ENCODE measurements around the gene ZNF606. TPM values are rescaled to one million over a fixed set of nuclear protein-coding genes. Genes with fewer than 3 reads are reported as not detected.

Gene ZNF606
- total RNA-seq, 2 experiments from 2014 or later: 1.3 to 3.2 TPM

DNA sequence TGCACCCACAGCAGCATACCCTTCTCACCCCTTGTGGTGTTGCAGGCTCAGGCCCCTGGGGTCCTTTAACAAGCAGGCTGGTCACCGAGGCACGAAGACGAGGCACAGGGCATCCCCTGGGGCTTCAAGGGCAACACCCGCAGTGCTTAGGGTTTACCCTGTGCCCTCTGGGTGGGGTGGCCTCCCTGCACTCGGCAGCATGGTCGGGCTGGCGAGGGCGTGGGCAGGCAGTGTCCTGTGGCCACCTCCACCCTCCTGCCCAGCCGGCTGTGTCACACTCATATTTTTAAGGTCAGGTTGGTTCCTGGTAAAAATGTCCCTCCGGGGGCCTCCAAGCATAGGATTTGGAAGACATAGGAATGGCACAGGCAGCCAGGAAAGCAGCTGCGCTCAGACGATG, 45.1 kb upstream of the ZNF606 start:
- Histone ChIP-seq H2AFZ (ENCODE audit: low read length) (no peak overlapping the region), H4K20me1 (ENCODE audit: insufficient read depth, low read length) (no peaks in the 10 kb centered on the region), H3K9me2 (ENCODE audit: insufficient read depth, low read length) (no peaks in the 10 kb centered on the region), H3K4me1 (ENCODE audit: insufficient read depth, low read length, poor library complexity, severe bottlenecking) (no peaks in the 10 kb centered on the region), H3K27ac (ENCODE audit: low read depth, low read length, poor library complexity, severe bottlenecking) (no peak overlapping the region), H3K79me2 (ENCODE audit: insufficient read depth, low read depth, low read length) (no peaks in the 10 kb centered on the region), H3K36me3 (ENCODE audit: insufficient read depth, low read length) (no peaks in the 10 kb centered on the region), H3K4me2 (ENCODE audit: low read length) (no peak overlapping the region), H3K4me3 (ENCODE audit: low read depth, low read length, poor library complexity, severe bottlenecking) (no peak overlapping the region), H3K9me3 (ENCODE audit: low read length) (no peaks in the 10 kb centered on the region)
- no peak for TF ChIP-seq EZH2phosphoT487 (IDR thresholded peaks at IDR 0.05; ENCODE audit: borderline replicate concordance, low read depth, low read length)
- TF ChIP-seq CTCF (conservative IDR thresholded peaks at IDR 0.05; ENCODE audit: low read length): no peak
- intact Hi-C loops (cut with micrococcal nuclease; ENCODE audit: unreplicated experiment): no loop called here
- no peak for DNase-seq (ENCODE audit: low spot score)
- POLR2A ChIA-PET: no interaction called here
- no TSS peak for BruUV-seq (replicated peaks)
- CTCF ChIA-PET (ENCODE audit: unreplicated experiment): no interaction called here

DNA sequence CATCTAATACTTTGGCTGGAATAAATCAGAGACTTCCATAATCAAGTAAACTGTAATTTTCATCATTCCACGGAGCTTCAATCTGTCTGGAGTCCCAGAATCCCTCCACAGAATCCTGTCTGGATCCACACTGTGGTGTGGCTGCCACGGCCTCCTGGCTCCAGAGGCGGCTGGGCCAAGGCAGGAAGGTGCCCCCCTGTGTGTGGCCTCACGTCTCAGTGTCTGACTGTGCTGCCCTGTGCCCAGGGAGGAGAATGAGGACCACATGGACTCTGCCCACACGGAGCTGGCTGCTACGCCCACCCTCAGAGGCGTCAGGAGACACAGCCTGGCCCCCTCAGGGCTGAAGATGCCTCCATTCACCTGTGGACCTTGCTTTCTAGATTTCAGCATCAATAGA, 44.2 kb upstream of the ZNF606 start:
- Histone ChIP-seq H2AFZ (ENCODE audit: low read length) (no peak overlapping the region), H4K20me1 (ENCODE audit: insufficient read depth, low read length) (no peaks in the 10 kb centered on the region), H3K4me3 (ENCODE audit: low read depth, low read length, poor library complexity, severe bottlenecking) (no peak overlapping the region), H3K9me3 (ENCODE audit: low read length) (no peaks in the 10 kb centered on the region), H3K79me2 (ENCODE audit: insufficient read depth, low read depth, low read length) (no peaks in the 10 kb centered on the region), H3K4me1 (ENCODE audit: insufficient read depth, low read length, poor library complexity, severe bottlenecking) (no peaks in the 10 kb centered on the region), H3K9me2 (ENCODE audit: insufficient read depth, low read length) (no peaks in the 10 kb centered on the region), H3K36me3 (ENCODE audit: insufficient read depth, low read length) (no peaks in the 10 kb centered on the region), H3K27ac (ENCODE audit: low read depth, low read length, poor library complexity, severe bottlenecking) (no peak overlapping the region), H3K4me2 (ENCODE audit: low read length) (no peak overlapping the region)
- no peak for DNase-seq (ENCODE audit: low spot score)
- CTCF ChIA-PET (ENCODE audit: unreplicated experiment): no interaction called here
- TF ChIP-seq CTCF (conservative IDR thresholded peaks at IDR 0.05; ENCODE audit: low read length) (no peak), EZH2phosphoT487 (IDR thresholded peaks at IDR 0.05; ENCODE audit: borderline replicate concordance, low read depth, low read length) (no peak)
- no TSS peak for BruUV-seq (replicated peaks)
- POLR2A ChIA-PET: no interaction called here
- intact Hi-C loops (cut with micrococcal nuclease; ENCODE audit: unreplicated experiment): no loop called here

DNA sequence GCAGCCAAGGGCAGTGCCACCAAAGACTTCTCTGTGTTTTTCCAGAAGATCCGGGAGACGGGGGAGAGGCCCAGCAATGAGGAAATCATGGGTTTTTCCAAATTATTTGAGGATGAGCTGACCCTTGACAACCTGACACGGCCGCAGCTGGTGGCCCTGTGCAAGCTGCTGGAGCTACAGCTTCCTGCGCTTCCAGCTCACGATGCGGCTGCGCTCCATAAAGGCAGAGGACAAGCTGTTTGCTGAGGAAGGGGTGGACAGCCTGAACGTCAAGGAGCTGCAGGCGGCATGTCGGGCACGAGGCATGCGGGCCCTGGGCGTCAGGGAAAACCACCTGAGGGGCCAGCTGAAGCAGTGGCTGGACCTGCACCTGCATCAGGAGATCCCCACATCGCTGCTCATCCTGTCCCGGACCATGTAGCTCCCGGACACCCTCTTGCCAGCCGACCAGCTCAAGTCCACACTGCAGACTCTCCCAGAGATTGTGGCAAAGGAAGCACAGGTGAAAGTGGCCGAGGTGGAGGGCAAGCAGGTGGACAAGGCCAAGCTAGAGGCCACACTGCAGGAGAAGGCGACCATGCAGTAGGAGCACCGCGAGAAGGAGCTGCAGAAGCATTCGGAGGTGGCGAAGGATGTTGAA, 42.9 kb upstream of the ZNF606 start:
- no peaks in the 10 kb centered on the region for H3K9me3 ChIP-seq (ENCODE audit: low read length)
- no peaks in the 10 kb centered on the region for H3K9me2 ChIP-seq (ENCODE audit: insufficient read depth, low read length)
- no peak overlapping the region for H3K27ac ChIP-seq (ENCODE audit: low read depth, low read length, poor library complexity, severe bottlenecking)
- ChIA-PET CTCF (ENCODE audit: unreplicated experiment) (no interaction called here), POLR2A (no interaction called here)
- H4K20me1 ChIP-seq (ENCODE audit: insufficient read depth, low read length): no peaks in the 10 kb centered on the region
- no peaks in the 10 kb centered on the region for H3K36me3 ChIP-seq (ENCODE audit: insufficient read depth, low read length)
- TF ChIP-seq CTCF (conservative IDR thresholded peaks at IDR 0.05; ENCODE audit: low read length) (no peak), EZH2phosphoT487 (IDR thresholded peaks at IDR 0.05; ENCODE audit: borderline replicate concordance, low read depth, low read length) (no peak)
- H3K4me3 ChIP-seq (ENCODE audit: low read depth, low read length, poor library complexity, severe bottlenecking): no peak overlapping the region
- intact Hi-C loops (cut with micrococcal nuclease; ENCODE audit: unreplicated experiment): no loop called here
- H3K4me1 ChIP-seq (ENCODE audit: insufficient read depth, low read length, poor library complexity, severe bottlenecking): no peaks in the 10 kb centered on the region
- no peak overlapping the region for H3K4me2 ChIP-seq (ENCODE audit: low read length)
- no peak overlapping the region for H2AFZ ChIP-seq (ENCODE audit: low read length)
- H3K79me2 ChIP-seq (ENCODE audit: insufficient read depth, low read depth, low read length): no peaks in the 10 kb centered on the region
- DNase-seq (ENCODE audit: low spot score): no peak
- no TSS peak for BruUV-seq (replicated peaks)
